Trophoblast cell (in vitro differentiated cells and primary cell): ENCODE measurements around the gene HCRTR1.

Experiments
- DNase-seq, 2 donors: peaks; one replicate each; pipeline ENCODE4 v3.0.0-alpha.2; 2016
- H2AFZ ChIP-seq: 2 replicates; pipeline ENCODE4 v1.6.1; 2013; ENCODE audit warnings: low read length, moderate library complexity, mild to moderate bottlenecking; ENCODE audit not compliant: insufficient read depth, poor library complexity
- H2AK5ac ChIP-seq: 2 replicates; pipeline ENCODE4 v1.6.1; 2013; ENCODE audit warnings: mild to moderate bottlenecking, low read length
- H2BK120ac ChIP-seq: 2 replicates; pipeline ENCODE4 v1.6.1; 2013; ENCODE audit warnings: low read length, mild to moderate bottlenecking, moderate library complexity; ENCODE audit not compliant: insufficient read depth, poor library complexity
- H2BK12ac ChIP-seq: 2 replicates; pipeline ENCODE4 v1.6.1; 2013; ENCODE audit warnings: mild to moderate bottlenecking, low read length, moderate library complexity
- H2BK5ac ChIP-seq: 2 replicates; pipeline ENCODE4 v1.6.1; 2013; ENCODE audit warnings: low read length, low read depth, moderate library complexity, mild to moderate bottlenecking; ENCODE audit not compliant: poor library complexity
- H3K14ac ChIP-seq: 2 replicates; pipeline ENCODE4 v1.6.1; 2013; ENCODE audit warnings: mild to moderate bottlenecking, low read length
- H3K18ac ChIP-seq: 2 replicates; pipeline ENCODE4 v1.6.1; 2013; ENCODE audit warnings: mild to moderate bottlenecking, low read length
- H3K23ac ChIP-seq: 2 replicates; pipeline ENCODE4 v1.6.1; 2013; ENCODE audit warnings: low read length
- H3K27ac ChIP-seq: 2 replicates; pipeline ENCODE4 v1.5.1; 2013; ENCODE audit warnings: low read depth, mild to moderate bottlenecking, inconsistent platforms, low read length, moderate library complexity
- H3K27me3 ChIP-seq: 2 replicates; pipeline ENCODE4 v1.6.1; 2013; ENCODE audit warnings: inconsistent platforms, mild to moderate bottlenecking, low read length, moderate library complexity; ENCODE audit not compliant: insufficient read depth
- H3K36me3 ChIP-seq, 2 experiments: 1 replicate in 1 of 2; 2 replicates in 1 of 2; pipeline ENCODE4 v1.6.1; 2013; ENCODE audit warnings: low read length in 2 of 2, mild to moderate bottlenecking in 2 of 2, moderate library complexity in 1 of 2; ENCODE audit not compliant: insufficient read depth in 2 of 2, control insufficient read depth in 1 of 2
- H3K4ac ChIP-seq: 2 replicates; pipeline ENCODE4 v1.6.1; 2013; ENCODE audit warnings: low read depth, mild to moderate bottlenecking, low read length, moderate library complexity
- H3K4me1 ChIP-seq, 2 experiments: 1 replicate in 1 of 2; 2 replicates in 1 of 2; pipeline ENCODE4 v1.6.1; 2013; ENCODE audit warnings: low read length in 2 of 2, mild to moderate bottlenecking in 2 of 2, moderate library complexity in 1 of 2; ENCODE audit not compliant: insufficient read depth in 2 of 2, control insufficient read depth in 1 of 2
- H3K4me2 ChIP-seq: 2 replicates; pipeline ENCODE4 v1.6.1; 2013; ENCODE audit warnings: inconsistent platforms, mild to moderate bottlenecking, low read length, moderate library complexity
- H3K4me3 ChIP-seq: 2 replicates; pipeline ENCODE4 v1.5.1; 2013; ENCODE audit warnings: mild to moderate bottlenecking, low read depth, low read length, inconsistent platforms
- H3K79me1 ChIP-seq: one replicate; pipeline ENCODE4 v1.6.1; 2013; ENCODE audit warnings: low read length
- H3K79me2 ChIP-seq: 2 replicates; pipeline ENCODE4 v1.6.1; 2013; ENCODE audit warnings: low read length, mild to moderate bottlenecking; ENCODE audit not compliant: control insufficient read depth, insufficient read depth, poor library complexity
- H3K9ac ChIP-seq: 2 replicates; pipeline ENCODE4 v1.6.1; 2013; ENCODE audit warnings: mild to moderate bottlenecking, low read length
- H3K9me3 ChIP-seq: 2 replicates; pipeline ENCODE4 v1.6.1; 2013; ENCODE audit warnings: low read depth, mild to moderate bottlenecking, control low read depth, inconsistent platforms, low read length; ENCODE audit not compliant: insufficient read depth
- H4K12ac ChIP-seq: 2 replicates; pipeline ENCODE4 v1.6.1; 2013; ENCODE audit warnings: low read depth, mild to moderate bottlenecking, low read length, moderate library complexity
- H4K8ac ChIP-seq: 2 replicates; pipeline ENCODE4 v1.6.1; 2013; ENCODE audit warnings: low read depth, mild to moderate bottlenecking, low read length, moderate library complexity
- H4K91ac ChIP-seq: one replicate; pipeline ENCODE4 v1.6.1; 2013; ENCODE audit warnings: low read depth, mild to moderate bottlenecking, low read length, moderate library complexity
- WGBS: extraction: QIAGEN DNeasy Blood & Tissue Kit; methylation state at CpG from one replicate; pipeline ENCODE4 v1.1.7; 2013; ENCODE audit warnings: missing lambda C conversion rate; ENCODE audit not compliant: insufficient read length, insufficient coverage; ENCODE audit errors: extremely low coverage; 5-methylcytosine and 5-hydroxymethylcytosine counted together

The HCRTR1 gene

GRCh38 chr1:31570228-31570627 is 47.3 kb upstream of the HCRTR1 start:
- peak overlapping the region; percentile 21 for H4K8ac ChIP-seq
- H3K27ac ChIP-seq = no peak overlapping the region
- no CpG with 5 or more reads among the region's 11 CpGs for WGBS
- H3K9me3 ChIP-seq = no peaks in the 10 kb centered on the region
- peak overlapping the region; percentile 94 for H4K91ac ChIP-seq
- peak overlapping the region; percentile 60 for H2AK5ac ChIP-seq
- no peak overlapping the region for H3K9ac ChIP-seq
- peak overlapping the region; percentile 19 for H3K4ac ChIP-seq
- no peak overlapping the region for H2AFZ ChIP-seq
- peak overlapping the region; percentile 52 for H2BK5ac ChIP-seq
- H2BK120ac ChIP-seq = peak overlapping the region; percentile 29
- no peak for DNase-seq
- H3K4me2 ChIP-seq = no peak overlapping the region
- no peaks in the 10 kb centered on the region for H3K36me3 ChIP-seq
- peaks cover 13% of the 10 kb centered on the region for H3K79me2 ChIP-seq
- peak overlapping the region; percentile 19 for H3K18ac ChIP-seq
- no peak overlapping the region for H4K12ac ChIP-seq
- no peak overlapping the region for H3K23ac ChIP-seq
- peaks cover 37 to 51% of the 10 kb centered on the region in 2 experiments for H3K4me1 ChIP-seq
- H3K79me1 ChIP-seq = peaks cover 46% of the 10 kb centered on the region
- no peak overlapping the region for H3K4me3 ChIP-seq
- peak overlapping the region; percentile 66 for H2BK12ac ChIP-seq
- H3K27me3 ChIP-seq = no peaks in the 10 kb centered on the region
- peak overlapping the region; percentile 33 for H3K14ac ChIP-seq

- DNase-seq = no peak
- Histone ChIP-seq H3K4me2 (no peak overlapping the region), H3K9ac (no peak overlapping the region), H2BK5ac (no peak overlapping the region), H3K4me1 (peaks cover 43 to 58% of the 10 kb centered on the region in 2 experiments), H3K9me3 (no peaks in the 10 kb centered on the region), H3K27ac (peak overlapping the region; percentile 24), H3K4me3 (no peak overlapping the region), H2BK12ac (no peak overlapping the region), H3K23ac (no peak overlapping the region), H2BK120ac (no peak overlapping the region), H4K91ac (no peak overlapping the region), H3K36me3 (no peaks in the 10 kb centered on the region), H3K79me2 (peaks cover 16% of the 10 kb centered on the region), H3K18ac (no peak overlapping the region), H4K8ac (no peak overlapping the region), H3K27me3 (no peaks in the 10 kb centered on the region), H3K4ac (no peak overlapping the region), H4K12ac (no peak overlapping the region), H3K79me1 (peaks cover 52% of the 10 kb centered on the region), H3K14ac (no peak overlapping the region), H2AK5ac (no peak overlapping the region), H2AFZ (no peak overlapping the region)
- WGBS = no CpG with 5 or more reads among the region's 1 CpG
Observed at GRCh38 chr1:31570906-31571305, 46.6 kb upstream of the HCRTR1 start.

- H4K8ac ChIP-seq = peak overlapping the region; percentile 61
- peak overlapping the region; percentile 28 for H2BK5ac ChIP-seq
- H3K79me1 ChIP-seq = peaks cover 58% of the 10 kb centered on the region
- peak overlapping the region; percentile 75 for H3K14ac ChIP-seq
- WGBS = no CpG with 5 or more reads among the region's 14 CpGs
- peaks cover 46 to 64% of the 10 kb centered on the region in 2 experiments for H3K4me1 ChIP-seq
- H3K36me3 ChIP-seq = no peaks in the 10 kb centered on the region
- peak overlapping the region; percentile 58 for H4K91ac ChIP-seq
- no peak overlapping the region for H3K23ac ChIP-seq
- H2AK5ac ChIP-seq = peak overlapping the region; percentile 82
- H2BK120ac ChIP-seq = peak overlapping the region; percentile 61
- H2AFZ ChIP-seq = no peak overlapping the region
- no peaks in the 10 kb centered on the region for H3K9me3 ChIP-seq
- H3K4ac ChIP-seq = peak overlapping the region; percentile 50
- no peak overlapping the region for H3K4me2 ChIP-seq
- no peak overlapping the region for H3K4me3 ChIP-seq
- H3K27ac ChIP-seq = peak overlapping the region; percentile 24
- H4K12ac ChIP-seq = peak overlapping the region; percentile 52
- H3K79me2 ChIP-seq = peaks cover 21% of the 10 kb centered on the region
- no peaks in the 10 kb centered on the region for H3K27me3 ChIP-seq
- peak overlapping the region; percentile 55 for H3K18ac ChIP-seq
- peak; percentile 96 to 98 for DNase-seq
- H3K9ac ChIP-seq = no peak overlapping the region
- H2BK12ac ChIP-seq = peak overlapping the region; percentile 67
Observed at GRCh38 chr1:31571340-31572295, 45.9 kb upstream of the HCRTR1 start.

- no peak overlapping the region for H3K23ac ChIP-seq
- H3K4ac ChIP-seq = peak overlapping the region; percentile 56
- peak overlapping the region; percentile 48 for H3K18ac ChIP-seq
- H3K79me1 ChIP-seq = peaks cover 67% of the 10 kb centered on the region
- H2BK5ac ChIP-seq = peak overlapping the region; percentile 90
- H3K27me3 ChIP-seq = no peaks in the 10 kb centered on the region
- peaks cover 51 to 71% of the 10 kb centered on the region in 2 experiments for H3K4me1 ChIP-seq
- no peak overlapping the region for H3K4me2 ChIP-seq
- H3K36me3 ChIP-seq = no peaks in the 10 kb centered on the region
- peak overlapping the region; percentile 68 for H3K14ac ChIP-seq
- no peak overlapping the region for H4K12ac ChIP-seq
- peak overlapping the region; percentile 87 for H2AK5ac ChIP-seq
- H4K8ac ChIP-seq = peak overlapping the region; percentile 58
- H3K4me3 ChIP-seq = no peak overlapping the region
- no peak overlapping the region for H3K9ac ChIP-seq
- H3K79me2 ChIP-seq = peaks cover 30% of the 10 kb centered on the region
- peak; percentile 96 for DNase-seq
- peak overlapping the region; percentile 77 for H2BK120ac ChIP-seq
- peak overlapping the region; percentile 90 for H2BK12ac ChIP-seq
- peak overlapping the region; percentile 75 for H3K27ac ChIP-seq
- no peaks in the 10 kb centered on the region for H3K9me3 ChIP-seq
- WGBS = no CpG with 5 or more reads among the region's 7 CpGs
- H2AFZ ChIP-seq = peak overlapping the region; percentile 10
- peak overlapping the region; percentile 91 for H4K91ac ChIP-seq
Observed at GRCh38 chr1:31572323-31573104, 45.0 kb upstream of the HCRTR1 start.
